ENCODE measurements around the gene FRMD3. TPM values are rescaled to one million over a fixed set of nuclear protein-coding genes. Genes with fewer than 3 reads are reported as not detected.
A peak's percentile ranks its signal among the peaks of the same experiment; 100 is the strongest.

The FRMD3 gene
- total RNA-seq, 4 donors from 2014 or later, result 9.9 to 42.4 (median 40.2) TPM

GRCh38 chr9:83383034-83383433 is 155.2 kb downstream of the FRMD3 start:
- no peak overlapping the region for H3K27ac ChIP-seq

GRCh38 chr9:83382421-83382820 is 155.8 kb downstream of the FRMD3 start:
- Histone ChIP-seq H3K4me1 (no peaks in the 10 kb centered on the region), H3K27ac (no peak overlapping the region), H3K4me3 (no peak overlapping the region), H3K27me3 (no peaks in the 10 kb centered on the region), H3K36me3 (no peaks in the 10 kb centered on the region), H3K9me3 (no peaks in the 10 kb centered on the region)
- TF ChIP-seq CTCF (IDR thresholded peaks at IDR 0.05) (peak in 2 of 6 experiments; percentile 9 to 15), POLR2A (IDR thresholded peaks at IDR 0.05) (no peak)
- DNase-seq, result no peak

More at GRCh38 chr9:83383034-83383433, 155.2 kb downstream of the FRMD3 start:
- Histone ChIP-seq H3K4me3 (no peak overlapping the region), H3K9me3 (no peaks in the 10 kb centered on the region), H3K27me3 (no peaks in the 10 kb centered on the region), H3K4me1 (no peaks in the 10 kb centered on the region), H3K36me3 (no peaks in the 10 kb centered on the region)
- DNase-seq, result no peak
- no peak for TF ChIP-seq POLR2A (IDR thresholded peaks at IDR 0.05)
- TF ChIP-seq CTCF (IDR thresholded peaks at IDR 0.05), result no peak

GRCh38 chr9:83379045-83379444 is 159.2 kb downstream of the FRMD3 start:
- Histone ChIP-seq H3K27ac (no peak overlapping the region), H3K36me3 (no peaks in the 10 kb centered on the region), H3K4me3 (no peak overlapping the region), H3K27me3 (no peaks in the 10 kb centered on the region), H3K4me1 (no peaks in the 10 kb centered on the region), H3K9me3 (no peaks in the 10 kb centered on the region)
- no peak for DNase-seq
- no peak for TF ChIP-seq POLR2A (IDR thresholded peaks at IDR 0.05)
- TF ChIP-seq CTCF (IDR thresholded peaks at IDR 0.05), result no peak

- H3K27ac ChIP-seq, result no peak overlapping the region
- no peaks in the 10 kb centered on the region for H3K4me1 ChIP-seq
- DNase-seq, result no peak
- no peaks in the 10 kb centered on the region for H3K27me3 ChIP-seq
- H3K36me3 ChIP-seq, result no peaks in the 10 kb centered on the region
- no peaks in the 10 kb centered on the region for H3K9me3 ChIP-seq
- no peak for TF ChIP-seq POLR2A (IDR thresholded peaks at IDR 0.05)
- no peak for TF ChIP-seq CTCF (IDR thresholded peaks at IDR 0.05)
- H3K4me3 ChIP-seq, result no peak overlapping the region
Observed at GRCh38 chr9:83372957-83373356, 165.2 kb downstream of the FRMD3 start.

- Histone ChIP-seq H3K4me3 (no peak overlapping the region), H3K27ac (no peak overlapping the region), H3K27me3 (no peaks in the 10 kb centered on the region), H3K4me1 (no peaks in the 10 kb centered on the region), H3K9me3 (no peaks in the 10 kb centered on the region), H3K36me3 (no peaks in the 10 kb centered on the region)
- no peak for DNase-seq
- TF ChIP-seq POLR2A (IDR thresholded peaks at IDR 0.05) (no peak), CTCF (IDR thresholded peaks at IDR 0.05) (no peak)
Observed at GRCh38 chr9:83367326-83367725, 170.9 kb downstream of the FRMD3 start.
